ENCODE data around the gene UGCG.

GRCh38 chr9:111966124-111966723, 69.6 kb downstream of the UGCG start:
- no peak for TF ChIP-seq CTCF (IDR thresholded peaks at IDR 0.05 in 2 of 3, conservative IDR thresholded peaks at IDR 0.05 in 1 of 3; ENCODE audit: borderline replicate concordance in 1 of 3, insufficient read depth in 1 of 3, low read depth in 2 of 3, low read length in 2 of 3)
- no peak for TF ChIP-seq EZH2 (IDR thresholded peaks at IDR 0.05)
- no peak for TF ChIP-seq SIN3A (IDR thresholded peaks at IDR 0.05; ENCODE audit: low read depth)
- TF ChIP-seq ELF1 (IDR thresholded peaks at IDR 0.05; ENCODE audit: borderline replicate concordance, low read depth), result no peak
- no peak for TF ChIP-seq POLR2A (IDR thresholded peaks at IDR 0.05; ENCODE audit: borderline replicate concordance, extremely low read depth, insufficient read depth, insufficient read length)
- TF ChIP-seq RAD21 (IDR thresholded peaks at IDR 0.05; ENCODE audit: low read depth), result no peak
- TF ChIP-seq TCF7L2 (IDR thresholded peaks at IDR 0.05; ENCODE audit: borderline replicate concordance, extremely low read depth, insufficient read depth, insufficient read length), result no peak
- no peak for TF ChIP-seq SP1 (IDR thresholded peaks at IDR 0.05; ENCODE audit: low read depth)
- no peak for TF ChIP-seq ZBTB33 (IDR thresholded peaks at IDR 0.05; ENCODE audit: extremely low read depth, insufficient replicate concordance, low read length)
- no peak for TF ChIP-seq CEBPB (IDR thresholded peaks at IDR 0.05; ENCODE audit: low read depth)
- TF ChIP-seq EZH2phosphoT487 (IDR thresholded peaks at IDR 0.05; ENCODE audit: borderline replicate concordance), result no peak
